OCI-LY1 (cell line): ENCODE measurements around the gene ARHGDIB.

Experiments
- EZH2 ChIP-seq: fragments of 200-600 bp; sonication (generic), shearing (Covaris generic); IDR thresholded peaks from 2 replicates; pipeline ENCODE4 v1.8.0; 2017; ENCODE audit warnings: borderline replicate concordance, mixed run types, mild to moderate bottlenecking, antibody characterized with exemption, low read length, moderate library complexity, mixed read lengths
- TF ChIP-seq, protein P1 (sequence below): fragments of 200-600 bp; sonication (generic), shearing (Covaris generic); IDR thresholded peaks from 2 replicates; pipeline ENCODE4 v1.5.1; 2017; ENCODE audit warnings: mild to moderate bottlenecking, antibody characterized with exemption, low read length, moderate library complexity, mixed read lengths

- no peak for TF ChIP-seq EZH2
- TF ChIP-seq, protein P1, sequence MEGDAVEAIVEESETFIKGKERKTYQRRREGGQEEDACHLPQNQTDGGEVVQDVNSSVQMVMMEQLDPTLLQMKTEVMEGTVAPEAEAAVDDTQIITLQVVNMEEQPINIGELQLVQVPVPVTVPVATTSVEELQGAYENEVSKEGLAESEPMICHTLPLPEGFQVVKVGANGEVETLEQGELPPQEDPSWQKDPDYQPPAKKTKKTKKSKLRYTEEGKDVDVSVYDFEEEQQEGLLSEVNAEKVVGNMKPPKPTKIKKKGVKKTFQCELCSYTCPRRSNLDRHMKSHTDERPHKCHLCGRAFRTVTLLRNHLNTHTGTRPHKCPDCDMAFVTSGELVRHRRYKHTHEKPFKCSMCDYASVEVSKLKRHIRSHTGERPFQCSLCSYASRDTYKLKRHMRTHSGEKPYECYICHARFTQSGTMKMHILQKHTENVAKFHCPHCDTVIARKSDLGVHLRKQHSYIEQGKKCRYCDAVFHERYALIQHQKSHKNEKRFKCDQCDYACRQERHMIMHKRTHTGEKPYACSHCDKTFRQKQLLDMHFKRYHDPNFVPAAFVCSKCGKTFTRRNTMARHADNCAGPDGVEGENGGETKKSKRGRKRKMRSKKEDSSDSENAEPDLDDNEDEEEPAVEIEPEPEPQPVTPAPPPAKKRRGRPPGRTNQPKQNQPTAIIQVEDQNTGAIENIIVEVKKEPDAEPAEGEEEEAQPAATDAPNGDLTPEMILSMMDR, result no peak
These were observed 29.7 kb upstream of the ARHGDIB start for GRCh38 chr12:14991069-14991468.
